GM08714 (cell line): ENCODE results near the gene GNG8.

Experiments used
- H3K4me3 ChIP-seq: fragments of 200-500 bp; sonication (Bioruptor generic); 2 replicates; pipeline ENCODE4 v1.5.1; 2014; ENCODE audit warnings: mild to moderate bottlenecking, low read length, inconsistent platforms
- ZNF274 ChIP-seq: IDR thresholded peaks from 2 replicates; pipeline ENCODE4 v1.6.1; 2012; ENCODE audit warnings: mild to moderate bottlenecking, low read depth, low read length

Gene GNG8

DNA sequence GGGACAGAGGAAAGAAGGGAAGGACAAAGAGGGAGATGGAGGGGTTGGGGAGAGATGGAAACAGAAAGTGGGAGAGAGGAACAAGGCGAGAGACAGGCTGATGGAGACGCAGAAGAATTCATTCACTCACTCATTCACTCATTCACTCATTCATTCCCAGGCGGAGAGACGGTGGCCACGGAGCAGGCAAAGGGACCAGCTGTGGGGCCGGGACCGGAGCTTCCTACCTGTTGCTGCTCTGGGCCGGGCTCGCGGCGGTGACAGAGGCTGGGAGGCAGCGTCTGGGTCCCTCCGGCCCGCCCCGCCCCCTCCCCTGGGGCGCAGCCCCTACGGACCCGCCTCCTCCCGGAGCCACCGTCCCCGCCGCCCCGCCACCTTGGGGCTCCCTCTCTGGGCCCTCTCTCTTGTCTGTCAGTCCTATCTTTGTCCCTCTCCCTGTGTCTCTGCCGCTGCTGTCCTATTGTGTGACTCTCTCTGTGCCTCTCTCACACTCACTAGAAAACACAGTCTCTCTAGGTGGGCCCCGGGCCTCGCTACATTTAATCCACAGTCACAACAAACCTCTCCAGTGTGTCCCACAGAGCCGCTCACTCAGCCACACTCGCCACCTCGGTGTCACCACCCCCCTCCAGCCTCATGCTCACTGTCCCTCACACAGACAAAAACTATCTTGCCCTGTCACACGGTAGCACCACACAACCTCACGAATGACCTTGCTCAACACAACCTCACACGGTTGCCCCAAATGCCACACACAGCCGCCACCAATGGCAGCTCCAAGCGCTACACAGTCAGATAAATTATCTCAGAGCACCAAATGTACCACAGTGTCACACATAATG lies at the start of gene GNG8:
Gene GNG8 (minus strand): TSS at position 283 of the 842 bp plus-strand sequence. CDS start 1,520 bp downstream, outside the sequence.
- TF ChIP-seq ZNF274, result no peak
- H3K4me3 ChIP-seq, result no peak within 1 kb of the TSS

DNA sequence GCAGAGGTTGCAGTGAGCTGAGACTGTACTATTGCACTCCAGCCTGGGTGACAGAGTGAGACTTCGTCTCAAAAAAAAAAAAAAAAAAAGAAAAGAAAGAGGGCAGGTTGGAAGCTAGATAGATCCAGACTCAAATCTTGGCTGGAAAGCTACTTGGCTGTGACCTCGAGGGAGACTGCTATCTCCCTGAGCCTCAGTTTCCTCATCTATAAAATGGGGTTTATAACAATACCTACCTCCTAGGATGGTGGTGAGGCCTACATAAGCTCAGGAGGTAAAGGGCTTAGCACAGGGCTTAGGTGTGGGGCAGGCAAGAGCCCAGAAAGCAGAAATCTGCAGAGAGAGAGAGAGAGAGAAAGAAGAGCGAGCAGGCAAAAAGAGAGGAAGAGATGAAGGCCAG lies 49.2 kb upstream of the GNG8 start:
- H3K4me3 ChIP-seq, result no peak overlapping the region

DNA sequence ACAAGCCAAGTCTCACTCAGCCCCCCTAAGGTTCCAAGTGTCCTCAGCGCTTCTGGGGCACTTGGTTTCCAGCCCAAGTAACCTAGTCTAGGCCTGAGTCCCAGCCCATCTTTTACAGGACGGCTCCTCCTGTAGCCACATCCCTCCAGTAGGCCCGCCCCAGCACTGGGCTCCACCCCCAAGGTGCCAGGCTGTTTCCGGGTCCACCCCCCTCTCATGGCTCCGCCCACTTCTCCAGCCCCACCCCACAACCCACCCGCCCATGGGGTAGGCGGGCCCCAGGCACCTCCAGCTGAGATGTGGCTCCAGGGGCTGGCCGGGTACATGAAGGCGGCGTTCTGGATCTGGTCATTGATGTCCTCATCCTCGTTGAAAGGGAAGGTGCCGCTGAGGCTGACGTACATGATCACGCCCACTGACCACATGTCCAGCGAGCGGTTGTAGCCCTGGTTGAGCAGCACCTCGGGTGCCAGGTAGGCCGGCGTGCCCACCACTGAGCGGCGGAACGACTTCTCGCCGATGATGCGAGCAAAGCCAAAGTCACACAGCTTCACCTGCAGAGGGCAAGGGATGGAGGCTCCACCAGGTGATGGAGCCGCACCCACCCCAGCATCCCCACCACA lies 42.2 kb upstream of the GNG8 start:
- TF ChIP-seq ZNF274, result no peak
- H3K4me3 ChIP-seq, result no peak overlapping the region

More for the DNA sequence above, 49.2 kb upstream of the GNG8 start:
- TF ChIP-seq ZNF274, result no peak

DNA sequence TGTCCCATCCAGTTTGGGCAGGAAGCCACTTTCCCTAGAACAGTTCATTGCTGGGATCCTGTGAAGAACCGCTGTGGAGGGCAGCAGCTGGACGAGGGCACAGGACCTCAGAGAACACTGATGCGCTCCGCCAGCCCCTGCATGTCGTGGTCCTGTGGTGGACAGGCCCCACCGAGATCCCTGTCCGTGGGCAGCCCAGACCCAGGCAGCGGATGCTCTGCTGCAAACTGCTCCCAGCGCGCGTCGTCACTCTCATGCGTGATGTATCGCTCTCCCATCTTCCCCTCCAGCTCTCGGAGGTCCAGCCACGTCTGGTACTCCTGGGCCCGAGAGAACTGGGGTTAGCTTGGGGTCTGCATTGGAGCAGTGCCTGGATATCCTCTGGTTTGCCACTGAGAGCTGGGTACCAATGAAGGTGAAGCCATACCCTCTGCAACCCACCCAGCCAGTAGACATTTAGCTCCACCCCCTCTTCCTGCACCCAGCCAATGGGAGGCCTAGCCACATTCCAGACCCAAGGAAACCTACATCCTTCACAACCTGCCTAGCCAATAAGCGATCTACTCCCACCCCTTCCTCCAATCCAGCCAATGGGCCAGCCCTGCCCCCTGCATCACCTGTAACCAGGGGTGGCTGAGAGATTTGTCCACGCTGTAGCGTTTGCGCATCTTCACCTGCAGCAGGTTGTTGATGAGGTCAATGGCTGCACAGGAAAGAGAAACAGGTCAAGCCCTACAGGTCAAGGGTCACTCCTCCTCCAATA lies 38.6 kb upstream of the GNG8 start:
- no peak overlapping the region for H3K4me3 ChIP-seq
- TF ChIP-seq ZNF274, result no peak

DNA sequence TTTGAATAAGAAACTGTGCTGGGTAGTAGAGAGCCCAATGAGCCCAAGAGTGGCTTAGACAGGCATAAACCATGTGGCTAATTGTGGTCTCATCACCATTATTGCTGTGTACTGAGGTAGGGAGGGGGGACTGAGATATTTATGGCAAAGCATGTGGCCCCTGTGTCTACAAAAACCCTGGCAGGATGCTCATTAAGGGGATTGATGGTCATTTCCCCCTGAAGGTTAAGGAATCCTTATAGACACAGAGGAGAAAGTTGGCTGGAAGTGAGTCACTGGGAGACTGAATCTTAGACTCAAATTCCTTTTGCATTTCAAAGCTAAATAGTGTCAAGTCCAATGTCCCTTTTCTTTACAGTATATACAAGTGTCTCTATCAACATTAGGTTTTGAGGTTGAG lies 34.8 kb upstream of the GNG8 start:
- no peak for TF ChIP-seq ZNF274

DNA sequence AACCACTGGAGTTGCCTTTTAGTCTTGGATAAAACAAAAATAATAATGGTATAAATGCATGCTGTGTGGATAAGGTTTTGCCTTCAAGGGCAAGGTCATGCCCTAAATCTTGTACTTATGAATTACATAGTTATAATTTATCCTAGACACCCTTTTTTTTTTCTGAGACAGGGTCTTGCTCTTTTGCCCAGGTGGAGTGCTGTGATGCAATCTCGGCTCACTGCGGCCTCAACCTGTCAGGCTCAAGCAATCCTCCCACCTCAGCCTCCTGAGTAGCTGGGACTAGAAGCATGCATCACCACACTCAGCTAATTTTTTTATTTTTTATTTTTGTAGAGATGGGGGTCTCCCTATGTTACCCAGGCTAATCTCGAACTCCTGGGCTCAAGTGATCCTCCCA lies 32.7 kb upstream of the GNG8 start:
- H3K4me3 ChIP-seq, result no peak overlapping the region
- no peak for TF ChIP-seq ZNF274

More for the DNA sequence above, 34.8 kb upstream of the GNG8 start:
- H3K4me3 ChIP-seq, result no peak overlapping the region

DNA sequence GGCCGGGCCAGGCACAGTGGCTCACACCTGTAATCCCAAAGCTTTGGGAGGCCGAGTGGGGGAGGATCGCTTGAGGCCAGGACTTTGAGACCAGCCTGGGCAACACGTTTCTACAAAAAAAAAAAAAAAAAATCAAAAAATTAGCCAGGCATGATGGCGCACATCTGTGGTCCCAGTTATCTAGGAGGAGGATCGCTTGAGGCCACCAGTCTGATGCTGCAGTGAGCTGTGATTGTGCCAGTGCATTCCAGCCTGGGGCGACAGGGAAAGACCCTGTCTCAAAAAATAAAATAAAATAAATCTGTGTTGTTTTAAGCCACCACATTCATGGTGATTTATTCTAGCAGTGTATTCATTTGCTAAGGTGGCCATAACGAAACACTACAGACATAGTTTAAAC lies 29.1 kb upstream of the GNG8 start:
- TF ChIP-seq ZNF274, result no peak
- no peak overlapping the region for H3K4me3 ChIP-seq

DNA sequence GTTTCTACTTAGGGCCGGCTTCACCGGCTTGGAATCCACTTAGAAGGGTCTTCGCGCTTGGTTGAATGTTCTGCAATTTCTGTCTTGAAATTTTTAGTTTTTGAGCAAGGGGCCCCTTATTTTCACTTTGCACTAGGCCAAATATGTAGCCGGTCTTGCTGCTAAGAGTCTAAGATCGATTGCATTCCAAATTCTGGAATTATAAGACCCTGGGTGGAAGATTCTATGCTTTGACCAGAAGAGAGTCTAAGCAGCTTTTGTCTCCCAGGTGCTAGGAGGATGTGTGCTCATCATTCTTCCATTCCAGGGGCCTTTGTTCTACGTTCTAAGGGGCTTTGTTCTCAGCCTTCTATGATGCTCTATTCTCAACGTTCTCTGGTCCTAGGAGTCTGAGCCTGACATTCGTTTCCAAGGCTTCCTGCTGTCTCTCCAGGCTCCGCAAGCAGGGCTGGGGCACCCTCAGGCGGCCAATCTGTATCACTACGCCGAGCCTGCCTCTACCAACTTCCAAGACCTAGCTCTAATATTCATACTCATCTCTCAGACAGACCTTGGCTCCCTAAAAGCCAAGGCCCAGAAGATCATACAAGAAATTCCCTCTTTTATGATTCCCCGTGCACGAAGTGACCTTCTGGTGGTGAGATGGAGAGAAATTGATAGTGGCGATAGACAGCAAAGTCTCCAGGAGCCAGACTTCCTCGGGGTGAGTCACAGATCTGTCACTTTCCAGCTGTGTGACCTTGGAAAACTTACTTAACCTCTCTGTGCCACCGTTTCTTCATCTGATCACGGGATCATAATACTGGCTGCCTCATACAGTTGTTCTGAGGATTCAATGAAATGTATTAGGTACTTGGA lies 26.0 kb upstream of the GNG8 start:
- H3K4me3 ChIP-seq, result peak overlapping the region; percentile 59; the same call in 1 of the 2 replicates
- no peak for TF ChIP-seq ZNF274

DNA sequence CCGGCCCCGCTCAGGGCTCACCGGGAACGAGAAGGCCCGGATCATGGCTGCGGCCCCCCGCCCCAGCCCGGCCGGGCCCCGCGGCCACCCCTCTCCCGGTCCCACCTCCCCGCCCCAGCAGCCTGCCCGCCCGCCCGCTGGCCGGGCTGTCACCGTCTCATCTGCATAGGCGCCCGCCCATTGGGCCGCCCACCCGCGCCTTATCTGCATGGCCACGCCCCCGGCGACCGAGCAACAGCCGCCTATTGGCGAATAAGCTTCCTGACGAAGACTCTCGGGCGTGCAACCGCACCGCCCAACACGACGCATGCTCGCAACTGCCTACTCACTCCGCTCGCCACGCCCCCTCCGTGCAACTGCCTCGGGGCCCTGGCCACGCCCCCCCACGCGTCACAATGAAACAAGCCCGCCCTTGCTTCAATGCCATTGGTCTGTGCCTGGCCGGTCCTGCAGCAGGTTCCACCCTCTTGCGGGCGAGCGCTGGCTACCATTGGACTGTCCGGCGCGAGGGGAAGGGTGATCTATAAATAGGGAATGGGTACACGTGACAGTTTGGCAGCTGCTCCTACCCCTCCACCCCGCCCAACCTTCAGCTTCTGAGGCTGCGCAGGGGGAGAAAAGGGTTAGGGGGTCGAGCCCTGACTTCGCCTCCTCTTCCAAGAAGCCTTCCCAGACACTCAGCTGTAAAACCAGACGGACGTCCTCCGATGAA lies 25.2 kb upstream of the GNG8 start, which contains the start of gene DACT3:
Gene DACT3 (minus strand): TSS at position 163 of the 712 bp plus-strand sequence. CDS start 118 bp downstream, at position 45.
- no peak for TF ChIP-seq ZNF274
- peak within 1 kb of the TSS; percentile 59; the same call in 1 of the 2 replicates for H3K4me3 ChIP-seq

DNA sequence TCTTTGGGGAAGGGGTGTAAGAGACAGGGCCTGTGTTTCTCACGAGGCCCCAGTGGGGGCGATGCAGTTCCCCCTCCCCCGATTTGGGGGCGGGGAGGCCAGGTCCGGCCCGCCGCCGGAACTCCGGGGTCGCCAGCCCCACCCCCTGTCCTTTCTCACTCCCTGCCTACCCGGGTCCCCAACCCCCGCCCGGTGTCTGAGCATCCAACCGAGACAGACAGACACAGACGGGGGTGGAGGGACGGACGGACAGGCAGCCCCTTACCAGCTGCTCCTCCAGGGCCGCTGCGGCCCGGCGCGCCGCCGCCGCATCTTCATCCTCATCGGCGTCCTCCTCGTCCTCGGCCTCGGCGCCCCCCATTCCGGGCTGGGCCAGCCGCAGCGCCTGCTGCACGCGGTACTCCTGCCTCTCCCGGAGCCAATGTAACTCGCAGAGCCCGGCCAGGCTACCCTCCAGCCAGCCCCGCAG lies 24.6 kb upstream of the GNG8 start:
- no peak for TF ChIP-seq ZNF274
- H3K4me3 ChIP-seq, result peak overlapping the region; percentile 53; the same call in 1 of the 2 replicates

DNA sequence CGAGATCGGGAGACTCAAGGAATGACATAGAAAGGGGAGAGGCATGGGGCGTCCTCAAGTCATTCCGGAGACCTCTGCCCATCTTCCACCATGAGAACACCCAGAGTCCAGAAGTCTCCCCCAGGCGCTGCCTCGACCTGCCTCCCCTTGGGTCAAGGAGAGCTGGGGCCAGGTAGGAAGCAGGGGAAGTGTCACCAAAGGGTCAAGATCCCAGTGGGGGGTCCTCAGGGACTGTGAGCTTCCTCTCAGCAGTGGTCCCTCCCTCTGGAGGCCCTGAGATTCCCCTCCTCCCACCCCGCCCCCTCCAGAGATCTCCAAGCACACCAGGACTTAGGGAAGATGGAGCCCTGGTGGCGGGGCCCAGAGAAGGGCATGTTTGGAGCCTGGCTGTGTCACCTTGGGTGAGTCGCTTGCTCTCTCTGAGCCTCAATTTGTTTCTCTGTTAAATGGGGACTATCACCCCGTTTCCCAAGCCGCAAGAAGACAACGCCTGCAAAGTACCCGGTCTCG lies 24.1 kb upstream of the GNG8 start:
- H3K4me3 ChIP-seq, result no peak overlapping the region; the same call in 1 of the 2 replicates

DNA sequence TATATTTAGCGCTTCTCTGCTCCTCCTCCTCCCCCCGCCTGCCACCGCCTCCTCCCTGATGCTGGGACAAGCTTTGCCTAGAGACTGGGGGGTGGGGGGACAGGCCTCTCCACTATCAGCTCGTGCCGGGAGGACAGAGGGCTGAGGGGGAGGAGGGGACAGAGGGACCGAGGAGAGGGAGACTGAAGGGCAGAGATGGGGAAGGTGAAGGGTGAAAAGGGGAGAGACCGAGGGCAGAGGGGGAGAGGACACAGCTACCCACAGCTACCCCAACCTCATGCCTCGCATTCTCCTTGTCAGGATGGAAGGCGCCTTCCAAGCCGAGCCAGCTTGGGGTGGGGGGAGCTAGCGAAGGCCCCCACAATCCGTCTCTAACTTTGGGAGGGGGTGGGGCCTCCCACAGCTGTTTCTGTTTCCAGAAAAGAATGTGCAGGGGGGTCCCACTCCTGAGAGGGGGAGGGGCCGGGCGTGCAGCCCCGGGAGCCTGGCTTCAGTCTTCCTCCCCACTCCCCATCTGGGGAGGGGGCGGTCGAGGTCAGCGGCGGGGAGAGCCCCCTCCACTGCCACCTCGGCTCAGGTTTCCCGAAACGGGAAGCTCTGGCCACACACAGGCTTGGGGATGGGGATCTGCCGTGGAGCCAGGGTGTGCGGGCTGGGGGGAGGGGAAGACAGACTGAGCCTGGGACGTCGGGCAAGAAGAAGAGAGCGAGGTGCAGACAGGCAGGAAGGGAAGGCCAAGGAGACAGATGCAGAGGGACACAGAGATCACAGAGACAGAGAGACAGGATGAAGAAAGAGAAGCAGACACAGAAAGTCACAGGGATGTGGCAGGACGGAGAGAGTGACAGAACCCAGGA lies 23.4 kb upstream of the GNG8 start:
- no peak for TF ChIP-seq ZNF274
- H3K4me3 ChIP-seq, result no peak overlapping the region

More for the DNA sequence above, 24.1 kb upstream of the GNG8 start:
- no peak for TF ChIP-seq ZNF274
